Activated B cell treated with CpG ODN at 0.5 μM for 24 hours (primary cell): ENCODE measurements around the gene TMC6. TPM values are rescaled to one million over a fixed set of nuclear protein-coding genes. Genes with fewer than 3 reads are reported as not detected.
A peak's percentile ranks its signal among the peaks of the same experiment; 100 is the strongest.

Experiments used
- ATAC-seq: fragments of 200-7000 bp; cut with Tn5 transposase; one replicate; pipeline ENCODE4 v1.10.0; 2021; ENCODE audit warnings: low read depth, mild to moderate bottlenecking, moderate library complexity
- CTCF ChIA-PET: fragments of 350-600 bp; sonication (Branson Sonifier 250); formaldehyde crosslinking; loops from one replicate; lab custom pipeline; 2021; ENCODE audit warnings: antibody characterized with exemption; lab: Charles Lee
- POLR2A ChIA-PET: fragments of 350-600 bp; sonication (Branson Sonifier 250); formaldehyde crosslinking; loops from one replicate; lab custom pipeline; 2021; ENCODE audit warnings: antibody characterized with exemption; lab: Charles Lee
- DNase-seq: peaks from one replicate; pipeline ENCODE4 v3.0.0; 2022
- H3K27ac Mint-ChIP-seq: one replicate; pipeline ENCODE4 v1.8.0; 2020; ENCODE audit warnings: mixed read lengths
- H3K27me3 Mint-ChIP-seq: one replicate; pipeline ENCODE4 v1.8.0; 2021; ENCODE audit warnings: mixed read lengths
- H3K36me3 Mint-ChIP-seq: one replicate; pipeline ENCODE4 v1.8.0; 2021; ENCODE audit warnings: low read depth, mixed read lengths
- H3K4me1 Mint-ChIP-seq: one replicate; pipeline ENCODE4 v1.8.0; 2021; ENCODE audit warnings: mixed read lengths
- H3K4me3 Mint-ChIP-seq: one replicate; pipeline ENCODE4 v1.8.0; 2020; ENCODE audit warnings: mild to moderate bottlenecking, mixed read lengths
- H3K9me3 Mint-ChIP-seq: one replicate; pipeline ENCODE4 v1.8.0; 2020; ENCODE audit warnings: mixed read lengths
- intact Hi-C: fragments of 100-400 bp; cut with micrococcal nuclease; formaldehyde crosslinking; loops from one replicate; pipeline ENCODE4 v1.15.1; 2024
- total RNA-seq: library from RNA; stranded (reverse); gene quantifications from 2 replicates; pipeline ENCODE4 v1.2.3, GENCODE V29; 2022
- TF ChIP-seq, protein P1 (sequence below): fragments of 200-600 bp; IDR thresholded peaks from one replicate; pipeline ENCODE4 v1.8.0; 2022; ENCODE audit warnings: antibody characterized with exemption, mild to moderate bottlenecking

The TMC6 gene
- total RNA-seq, 1 donor from 2014 or later: 896 TPM

DNA sequence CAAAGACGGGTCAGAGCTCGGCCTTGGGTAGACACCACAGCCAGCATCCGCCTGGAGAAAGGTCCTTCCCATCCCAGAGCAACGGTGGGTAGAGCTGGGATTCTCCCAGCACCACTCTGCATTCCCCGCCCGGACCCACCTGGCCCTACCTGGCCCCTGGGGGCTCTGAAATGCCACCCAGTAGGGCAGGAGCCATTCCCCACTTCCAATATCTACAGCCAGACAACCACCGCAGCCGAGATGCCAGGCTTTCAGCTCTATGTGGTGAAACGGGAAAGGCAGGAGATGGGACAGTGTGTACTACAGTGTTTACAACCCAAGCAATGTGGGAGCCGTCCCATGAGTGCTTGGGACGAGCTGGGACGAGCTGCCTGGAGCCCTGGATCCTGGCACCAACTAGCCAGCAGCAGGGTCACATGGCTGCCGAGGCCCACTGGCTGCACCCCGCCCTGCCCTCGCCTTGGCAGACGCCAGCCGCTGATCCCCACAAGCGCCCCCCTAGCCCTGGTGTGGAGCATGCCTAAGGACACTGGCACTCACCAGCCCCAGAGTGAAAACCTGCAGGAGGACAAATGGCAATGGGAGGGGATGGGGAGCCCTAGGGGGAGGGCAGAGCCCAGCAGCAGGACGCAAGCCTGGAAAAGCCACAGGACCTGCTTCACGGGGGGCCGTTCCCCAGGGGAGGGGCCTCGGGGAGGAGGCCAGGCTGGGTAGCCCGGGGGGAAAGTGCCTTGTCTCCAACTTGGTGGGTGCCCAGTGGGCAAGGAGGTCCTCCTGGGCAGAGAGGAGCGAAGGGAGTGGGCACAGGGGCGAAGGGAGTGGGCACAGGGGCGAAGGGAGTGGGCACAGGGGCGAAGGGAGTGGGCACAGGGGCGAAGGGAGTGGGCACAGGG lies 13.5 kb downstream of the TMC6 start:
- ATAC-seq (no peak), DNase-seq (no peak)
- Mint-ChIP-seq H3K9me3 (no peaks in the 10 kb centered on the region), H3K4me1 (peaks cover 28% of the 10 kb centered on the region), H3K4me3 (no peak overlapping the region), H3K36me3 (peaks cover 68% of the 10 kb centered on the region), H3K27me3 (no peaks in the 10 kb centered on the region), H3K27ac (peak overlapping the region; percentile 72)
- CTCF ChIA-PET: interaction anchor here (0.5 to 4.1 kb wide), 4 partner anchors 19 to 92 kb away, joined by 3 to 32 read pairs (median 4); no protein-coding TSS in a partner anchor
- TF ChIP-seq, protein P1, sequence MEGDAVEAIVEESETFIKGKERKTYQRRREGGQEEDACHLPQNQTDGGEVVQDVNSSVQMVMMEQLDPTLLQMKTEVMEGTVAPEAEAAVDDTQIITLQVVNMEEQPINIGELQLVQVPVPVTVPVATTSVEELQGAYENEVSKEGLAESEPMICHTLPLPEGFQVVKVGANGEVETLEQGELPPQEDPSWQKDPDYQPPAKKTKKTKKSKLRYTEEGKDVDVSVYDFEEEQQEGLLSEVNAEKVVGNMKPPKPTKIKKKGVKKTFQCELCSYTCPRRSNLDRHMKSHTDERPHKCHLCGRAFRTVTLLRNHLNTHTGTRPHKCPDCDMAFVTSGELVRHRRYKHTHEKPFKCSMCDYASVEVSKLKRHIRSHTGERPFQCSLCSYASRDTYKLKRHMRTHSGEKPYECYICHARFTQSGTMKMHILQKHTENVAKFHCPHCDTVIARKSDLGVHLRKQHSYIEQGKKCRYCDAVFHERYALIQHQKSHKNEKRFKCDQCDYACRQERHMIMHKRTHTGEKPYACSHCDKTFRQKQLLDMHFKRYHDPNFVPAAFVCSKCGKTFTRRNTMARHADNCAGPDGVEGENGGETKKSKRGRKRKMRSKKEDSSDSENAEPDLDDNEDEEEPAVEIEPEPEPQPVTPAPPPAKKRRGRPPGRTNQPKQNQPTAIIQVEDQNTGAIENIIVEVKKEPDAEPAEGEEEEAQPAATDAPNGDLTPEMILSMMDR: no peak
- intact Hi-C loops: no loop called here
- POLR2A ChIA-PET: interaction anchor here (0.7 to 6.6 kb wide), 7 partner anchors 12 to 796 kb away, joined by 3 to 102 read pairs (median 9); partner anchors contain the start of genes AFMID, SYNGR2, TK1 and TMC6

DNA sequence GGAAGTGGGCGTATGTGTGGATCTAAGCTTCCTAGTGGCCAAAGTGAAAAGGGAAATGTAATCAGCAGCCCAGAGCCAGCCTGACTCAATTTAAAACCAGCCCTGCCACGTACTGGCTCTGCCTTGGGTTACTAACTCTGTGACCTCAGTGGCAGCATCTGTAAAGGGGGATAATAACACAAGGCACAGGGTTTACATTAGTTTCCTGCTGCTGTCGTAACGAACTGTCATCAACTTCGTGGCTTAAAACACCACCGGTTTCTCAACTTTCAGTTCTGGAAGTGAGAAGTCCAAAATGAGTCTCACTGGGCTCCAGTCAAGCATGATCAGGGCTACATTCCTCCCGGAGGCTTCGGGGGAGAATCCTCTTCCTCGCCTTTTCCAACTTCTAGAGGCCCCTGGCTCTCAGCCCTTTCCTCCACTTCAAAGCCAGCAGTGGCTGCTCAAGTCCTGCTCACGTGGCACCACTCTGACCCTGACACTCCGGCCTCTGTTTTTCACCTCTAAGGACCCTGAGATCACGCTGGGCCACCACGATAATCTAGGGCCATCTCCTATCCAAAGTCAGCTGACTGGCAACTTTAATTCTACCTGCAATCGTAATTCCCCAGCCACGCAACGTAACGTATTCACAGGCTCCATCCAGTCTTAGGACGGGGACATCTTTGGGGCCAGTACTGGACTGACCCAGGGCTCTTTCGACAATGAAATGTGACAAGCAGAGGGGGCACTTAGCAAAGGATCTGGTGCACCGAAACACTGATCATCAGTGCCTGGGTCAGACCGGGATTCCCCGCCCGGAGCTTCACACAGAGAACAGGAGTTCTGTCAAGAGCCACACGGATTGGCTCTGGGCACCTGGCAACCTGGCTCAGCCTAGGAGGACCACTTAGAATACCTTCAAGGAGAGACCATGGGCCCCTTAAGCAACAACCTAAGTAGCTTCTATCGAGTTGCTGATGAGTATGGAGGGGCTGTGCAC lies 14.5 kb downstream of the TMC6 start:
- intact Hi-C loops: loop anchor here (1.0 to 2.0 kb wide), 2 partner anchors 10 to 73 kb away; partner anchors contain the start of genes AFMID and TK1
- CTCF ChIA-PET: interaction anchor here (0.5 to 4.1 kb wide), 7 partner anchors 12 to 137 kb away, joined by 3 to 32 read pairs (median 4); no protein-coding TSS in a partner anchor
- Mint-ChIP-seq H3K9me3 (no peaks in the 10 kb centered on the region), H3K4me3 (no peak overlapping the region), H3K27me3 (no peaks in the 10 kb centered on the region), H3K27ac (peak overlapping the region; percentile 72), H3K36me3 (peaks cover 71% of the 10 kb centered on the region), H3K4me1 (peaks cover 28% of the 10 kb centered on the region)
- POLR2A ChIA-PET: interaction anchor here (0.7 to 6.6 kb wide), 11 partner anchors 8 to 309 kb away, joined by 3 to 102 read pairs (median 6); partner anchors contain the start of genes TMC6 and TMC8
- peak; percentile 38 for ATAC-seq
- DNase-seq: no peak
- TF ChIP-seq, protein P1: no peak

DNA sequence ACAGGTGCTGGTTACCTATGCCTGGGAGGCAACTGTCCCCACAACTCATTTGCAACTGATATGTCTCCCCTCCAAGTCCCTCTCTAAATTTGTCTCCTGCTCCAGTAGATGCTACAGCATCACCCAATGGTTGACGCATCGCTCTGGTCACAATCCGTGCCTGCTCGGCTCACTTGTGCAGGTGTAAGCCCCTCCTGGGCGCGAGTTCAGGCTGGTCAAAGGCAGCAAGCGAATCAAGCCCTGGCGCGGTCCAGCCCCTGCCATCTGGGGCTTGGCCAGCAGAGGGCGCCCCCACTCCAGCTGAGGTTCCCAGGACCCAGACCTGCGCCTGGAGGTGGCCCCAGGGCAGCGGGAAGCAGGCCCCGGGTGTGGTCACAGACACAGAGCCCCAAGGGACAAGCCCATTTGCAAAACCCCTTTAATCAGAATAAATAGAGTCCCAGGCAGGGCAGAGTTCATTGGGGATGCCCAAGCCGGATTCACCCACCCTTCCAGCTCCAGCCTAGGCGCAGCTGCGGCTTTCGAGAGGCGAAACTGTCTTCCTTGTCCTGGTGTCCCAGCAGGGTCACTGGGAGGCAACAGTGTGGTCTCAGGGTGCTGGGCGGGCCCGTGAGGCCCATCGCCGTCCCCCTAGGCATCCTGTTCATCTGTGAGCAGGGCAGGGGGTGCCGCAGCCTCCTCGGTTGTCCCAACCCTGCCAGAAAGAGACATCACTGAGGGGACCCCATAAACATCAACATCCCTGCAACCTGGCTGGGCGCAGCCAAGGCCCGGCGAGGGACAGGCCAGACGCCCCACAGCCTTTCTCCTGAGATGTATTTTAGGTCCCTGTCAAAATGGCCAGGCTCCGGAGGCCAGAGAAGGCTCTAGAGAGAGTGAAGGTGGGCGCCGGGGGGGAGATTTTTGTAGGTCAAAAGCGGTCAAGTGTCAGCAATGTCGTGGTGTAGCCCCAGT lies 15.8 kb downstream of the TMC6 start:
- CTCF ChIA-PET: interaction anchor here (0.9 to 4.1 kb wide), 8 partner anchors 11 to 309 kb away, joined by 3 to 32 read pairs (median 4); no protein-coding TSS in a partner anchor

More for the DNA sequence above, 15.8 kb downstream of the TMC6 start:
- Mint-ChIP-seq H3K4me1 (peaks cover 26% of the 10 kb centered on the region), H3K27me3 (no peaks in the 10 kb centered on the region), H3K9me3 (no peaks in the 10 kb centered on the region), H3K27ac (peak overlapping the region; percentile 80), H3K4me3 (no peak overlapping the region), H3K36me3 (peaks cover 74% of the 10 kb centered on the region)
- intact Hi-C loops: loop anchor here (1.0 to 2.0 kb wide), 6 partner anchors 12 to 310 kb away; partner anchors contain the start of genes AFMID and TK1
- TF ChIP-seq, protein P1: peak; percentile 55
- POLR2A ChIA-PET: interaction anchor here (0.6 to 6.6 kb wide), 16 partner anchors 9 to 196 kb away, joined by 3 to 102 read pairs (median 4); partner anchors contain the start of genes TMC6 and TMC8
- ATAC-seq (peak; percentile 79), DNase-seq (peak; percentile 89)
